Karpas-422 (cell line): Measurements from ENCODE around the gene MEIS2. TPM values are rescaled to one million over a fixed set of nuclear protein-coding genes. Genes with fewer than 3 reads are reported as not detected.

ENCODE experiments used
- DNase-seq: peaks from one replicate; pipeline ENCODE4 v3.0.0-alpha.2; 2015
- H2AFZ ChIP-seq: fragments of 200-600 bp; sonication (generic); 2 replicates; pipeline ENCODE4 v1.6.1; 2014; ENCODE audit warnings: antibody characterized with exemption, low read length, mixed read lengths
- H3K27ac ChIP-seq: fragments of 200-600 bp; sonication (generic); 2 replicates; pipeline ENCODE4 v1.5.1; 2014; ENCODE audit warnings: mild to moderate bottlenecking, low read length, moderate library complexity
- H3K27me3 ChIP-seq: fragments of 200-600 bp; sonication (generic); 2 replicates; pipeline ENCODE4 v1.6.1; 2014; ENCODE audit warnings: low read length, mixed read lengths
- H3K36me3 ChIP-seq: fragments of 200-600 bp; sonication (generic); 2 replicates; pipeline ENCODE4 v1.6.1; 2014; ENCODE audit warnings: low read length, mixed read lengths; ENCODE audit not compliant: insufficient read depth
- H3K4me1 ChIP-seq: fragments of 200-600 bp; sonication (generic); 2 replicates; pipeline ENCODE4 v1.6.1; 2014; ENCODE audit warnings: mild to moderate bottlenecking, low read length, mixed read lengths
- H3K4me2 ChIP-seq: fragments of 200-600 bp; sonication (generic); 2 replicates; pipeline ENCODE4 v1.6.1; 2014; ENCODE audit warnings: low read length, low read depth, mild to moderate bottlenecking; ENCODE audit not compliant: poor library complexity, severe bottlenecking
- H3K4me3 ChIP-seq: fragments of 200-600 bp; sonication (generic); 2 replicates; pipeline ENCODE4 v1.5.1; 2014; ENCODE audit warnings: mild to moderate bottlenecking, antibody characterized with exemption, low read length, mixed read lengths
- H3K79me2 ChIP-seq: fragments of 200-600 bp; sonication (generic); 2 replicates; pipeline ENCODE4 v1.6.1; 2014; ENCODE audit warnings: mild to moderate bottlenecking, low read length, mixed read lengths
- H3K9ac ChIP-seq: fragments of 200-600 bp; sonication (generic); 2 replicates; pipeline ENCODE4 v1.6.0; 2014; ENCODE audit warnings: low read length
- H3K9me2 ChIP-seq: fragments of 200-600 bp; sonication (generic), shearing (Covaris generic); replicated peaks from 2 replicates; pipeline ENCODE4 v1.6.0; 2014; ENCODE audit warnings: mild to moderate bottlenecking, low read length, moderate library complexity; ENCODE audit not compliant: insufficient read depth
- H3K9me3 ChIP-seq: fragments of 300-700, 200-600 bp; sonication (generic); 2 replicates; pipeline ENCODE4 v1.6.1; 2014; ENCODE audit warnings: low read length, mixed read lengths
- H4K20me1 ChIP-seq: fragments of 200-600 bp; sonication (generic); 2 replicates; pipeline ENCODE4 v1.6.1; 2014; ENCODE audit warnings: mild to moderate bottlenecking, antibody characterized with exemption, low read length, low read depth; ENCODE audit not compliant: insufficient read depth
- total RNA-seq: library from RNA; depleted of rRNA; stranded (reverse); fragments of >200 nt; shearing (Covaris generic); gene quantifications from 2 replicates; pipeline ENCODE4 v1.2.3, GENCODE V29; 2014; ENCODE audit warnings: low replicate concordance

Gene MEIS2
- total RNA-seq, 1 experiment from 2014 or later: 68.2 TPM

- Histone ChIP-seq H2AFZ (no peak overlapping the region), H3K27ac (no peak overlapping the region), H3K4me2 (no peak overlapping the region), H3K27me3 (no peaks in the 10 kb centered on the region), H3K9me2 (no peaks in the 10 kb centered on the region), H3K4me1 (no peaks in the 10 kb centered on the region), H3K36me3 (peaks cover 47% of the 10 kb centered on the region), H3K4me3 (no peak overlapping the region), H4K20me1 (no peaks in the 10 kb centered on the region), H3K79me2 (peaks cover 80% of the 10 kb centered on the region), H3K9me3 (no peaks in the 10 kb centered on the region), H3K9ac (no peak overlapping the region)
- no peak for DNase-seq
These were observed 43.9 kb downstream of the MEIS2 start for GRCh38 chr15:37056177-37057121.

GRCh38 chr15:37055481-37055880, 44.9 kb downstream of the MEIS2 start:
- H3K36me3 ChIP-seq: peaks cover 44% of the 10 kb centered on the region
- no peak overlapping the region for H3K4me3 ChIP-seq
- H3K27ac ChIP-seq: no peak overlapping the region
- no peaks in the 10 kb centered on the region for H3K4me1 ChIP-seq
- H4K20me1 ChIP-seq: no peaks in the 10 kb centered on the region
- no peak overlapping the region for H2AFZ ChIP-seq
- H3K9me2 ChIP-seq: no peaks in the 10 kb centered on the region
- H3K9me3 ChIP-seq: no peaks in the 10 kb centered on the region
- DNase-seq: no peak
- no peaks in the 10 kb centered on the region for H3K27me3 ChIP-seq
- H3K4me2 ChIP-seq: no peak overlapping the region
- H3K9ac ChIP-seq: no peak overlapping the region
- H3K79me2 ChIP-seq: peaks cover 80% of the 10 kb centered on the region

GRCh38 chr15:37054336-37054735, 46.0 kb downstream of the MEIS2 start:
- Histone ChIP-seq H2AFZ (no peak overlapping the region), H3K79me2 (peaks cover 85% of the 10 kb centered on the region), H3K36me3 (peaks cover 38% of the 10 kb centered on the region), H3K4me1 (no peaks in the 10 kb centered on the region), H3K27ac (no peak overlapping the region), H3K27me3 (no peaks in the 10 kb centered on the region), H3K9me3 (no peaks in the 10 kb centered on the region), H4K20me1 (no peaks in the 10 kb centered on the region), H3K9ac (no peak overlapping the region), H3K9me2 (no peaks in the 10 kb centered on the region), H3K4me3 (no peak overlapping the region), H3K4me2 (no peak overlapping the region)
- no peak for DNase-seq

- Histone ChIP-seq H3K36me3 (peaks cover 38% of the 10 kb centered on the region), H3K9me3 (no peaks in the 10 kb centered on the region), H4K20me1 (no peaks in the 10 kb centered on the region), H3K27ac (no peak overlapping the region), H3K4me2 (no peak overlapping the region), H2AFZ (no peak overlapping the region), H3K27me3 (no peaks in the 10 kb centered on the region), H3K9ac (no peak overlapping the region), H3K4me3 (no peak overlapping the region), H3K79me2 (peaks cover 88% of the 10 kb centered on the region), H3K9me2 (no peaks in the 10 kb centered on the region), H3K4me1 (peaks cover 4% of the 10 kb centered on the region)
- no peak for DNase-seq
These were observed 47.2 kb downstream of the MEIS2 start for GRCh38 chr15:37053166-37053565.

GRCh38 chr15:37050345-37050744, 50.0 kb downstream of the MEIS2 start:
- H3K9me3 ChIP-seq: no peaks in the 10 kb centered on the region
- H2AFZ ChIP-seq: no peak overlapping the region
- H3K79me2 ChIP-seq: peaks cover 82% of the 10 kb centered on the region
- H3K36me3 ChIP-seq: peaks cover 35% of the 10 kb centered on the region
- DNase-seq: no peak
- H3K27me3 ChIP-seq: no peaks in the 10 kb centered on the region
- no peaks in the 10 kb centered on the region for H3K9me2 ChIP-seq
- H3K4me1 ChIP-seq: peaks cover 4% of the 10 kb centered on the region
- H3K9ac ChIP-seq: no peak overlapping the region
- H3K4me3 ChIP-seq: no peak overlapping the region
- H3K27ac ChIP-seq: no peak overlapping the region
- no peak overlapping the region for H3K4me2 ChIP-seq
- H4K20me1 ChIP-seq: no peaks in the 10 kb centered on the region

- H4K20me1 ChIP-seq: no peaks in the 10 kb centered on the region
- no peak overlapping the region for H3K9ac ChIP-seq
- DNase-seq: no peak
- H3K9me3 ChIP-seq: no peaks in the 10 kb centered on the region
- H2AFZ ChIP-seq: no peak overlapping the region
- no peak overlapping the region for H3K4me2 ChIP-seq
- H3K4me1 ChIP-seq: peaks cover 18% of the 10 kb centered on the region
- H3K36me3 ChIP-seq: peaks cover 35% of the 10 kb centered on the region
- H3K27me3 ChIP-seq: no peaks in the 10 kb centered on the region
- no peak overlapping the region for H3K4me3 ChIP-seq
- H3K79me2 ChIP-seq: peaks cover 80% of the 10 kb centered on the region
- no peaks in the 10 kb centered on the region for H3K9me2 ChIP-seq
- no peak overlapping the region for H3K27ac ChIP-seq
These were observed 53.3 kb downstream of the MEIS2 start for GRCh38 chr15:37046876-37047614.

- Histone ChIP-seq H3K79me2 (peaks cover 81% of the 10 kb centered on the region), H3K9ac (no peak overlapping the region), H2AFZ (no peak overlapping the region), H3K4me1 (peaks cover 27% of the 10 kb centered on the region), H3K4me3 (no peak overlapping the region), H3K36me3 (peaks cover 28% of the 10 kb centered on the region), H3K27ac (no peak overlapping the region), H3K9me2 (no peaks in the 10 kb centered on the region), H3K27me3 (no peaks in the 10 kb centered on the region), H3K9me3 (no peaks in the 10 kb centered on the region), H4K20me1 (no peaks in the 10 kb centered on the region), H3K4me2 (no peak overlapping the region)
- no peak for DNase-seq
These were observed 54.2 kb downstream of the MEIS2 start for GRCh38 chr15:37045859-37046740.
